VCaP (cell line): Measurements from ENCODE around the gene RBKS.
A peak's percentile ranks its signal among the peaks of the same experiment; 100 is the strongest.

ENCODE experiments used
- H3K27ac ChIP-seq: fragments of 450-650 bp; 2 replicates; pipeline ENCODE4 v1.5.1; 2017
- TF ChIP-seq, protein P1 (sequence below): fragments of 450-650 bp; conservative IDR thresholded peaks from 2 replicates; pipeline ENCODE4 v1.5.1; 2017; ENCODE audit warnings: mild to moderate bottlenecking, moderate library complexity

Gene RBKS

DNA sequence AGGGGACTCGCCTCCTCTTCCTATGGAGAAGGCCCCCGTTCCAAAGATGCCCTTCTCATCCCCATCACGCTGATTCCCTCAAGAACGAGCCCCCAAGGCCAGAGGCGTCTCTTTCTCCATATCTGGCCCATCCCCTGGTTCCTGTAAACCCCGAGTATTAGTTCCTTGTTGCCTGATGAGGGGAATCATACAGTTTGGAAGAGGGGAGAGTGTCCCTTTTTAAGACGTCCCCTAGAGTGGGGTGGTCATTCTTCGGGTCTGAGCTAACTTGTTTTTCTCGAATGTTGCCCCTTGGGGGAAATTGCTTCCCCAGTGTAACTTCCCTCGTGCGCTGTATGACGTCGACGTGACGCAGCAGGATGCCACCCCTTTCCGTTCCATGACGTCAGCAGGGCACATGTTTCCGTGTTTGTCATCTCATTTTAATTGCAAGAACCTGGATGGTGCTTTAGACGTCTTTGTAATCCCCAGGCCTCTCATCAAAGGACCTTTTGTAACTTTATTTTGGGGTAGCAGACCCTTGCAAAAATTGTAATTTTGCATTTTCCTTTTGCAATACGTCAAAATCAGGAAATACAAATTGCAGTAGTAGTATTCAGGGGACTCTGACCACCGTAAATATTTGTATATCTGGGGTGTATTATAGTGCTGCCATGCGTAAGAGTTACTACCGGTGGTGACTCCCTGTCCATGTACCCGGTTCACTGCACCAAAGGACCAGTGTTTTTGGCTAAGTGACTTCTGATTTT lies 911 bp upstream of the RBKS start:
- TF ChIP-seq, protein P1, sequence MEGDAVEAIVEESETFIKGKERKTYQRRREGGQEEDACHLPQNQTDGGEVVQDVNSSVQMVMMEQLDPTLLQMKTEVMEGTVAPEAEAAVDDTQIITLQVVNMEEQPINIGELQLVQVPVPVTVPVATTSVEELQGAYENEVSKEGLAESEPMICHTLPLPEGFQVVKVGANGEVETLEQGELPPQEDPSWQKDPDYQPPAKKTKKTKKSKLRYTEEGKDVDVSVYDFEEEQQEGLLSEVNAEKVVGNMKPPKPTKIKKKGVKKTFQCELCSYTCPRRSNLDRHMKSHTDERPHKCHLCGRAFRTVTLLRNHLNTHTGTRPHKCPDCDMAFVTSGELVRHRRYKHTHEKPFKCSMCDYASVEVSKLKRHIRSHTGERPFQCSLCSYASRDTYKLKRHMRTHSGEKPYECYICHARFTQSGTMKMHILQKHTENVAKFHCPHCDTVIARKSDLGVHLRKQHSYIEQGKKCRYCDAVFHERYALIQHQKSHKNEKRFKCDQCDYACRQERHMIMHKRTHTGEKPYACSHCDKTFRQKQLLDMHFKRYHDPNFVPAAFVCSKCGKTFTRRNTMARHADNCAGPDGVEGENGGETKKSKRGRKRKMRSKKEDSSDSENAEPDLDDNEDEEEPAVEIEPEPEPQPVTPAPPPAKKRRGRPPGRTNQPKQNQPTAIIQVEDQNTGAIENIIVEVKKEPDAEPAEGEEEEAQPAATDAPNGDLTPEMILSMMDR: no peak

DNA sequence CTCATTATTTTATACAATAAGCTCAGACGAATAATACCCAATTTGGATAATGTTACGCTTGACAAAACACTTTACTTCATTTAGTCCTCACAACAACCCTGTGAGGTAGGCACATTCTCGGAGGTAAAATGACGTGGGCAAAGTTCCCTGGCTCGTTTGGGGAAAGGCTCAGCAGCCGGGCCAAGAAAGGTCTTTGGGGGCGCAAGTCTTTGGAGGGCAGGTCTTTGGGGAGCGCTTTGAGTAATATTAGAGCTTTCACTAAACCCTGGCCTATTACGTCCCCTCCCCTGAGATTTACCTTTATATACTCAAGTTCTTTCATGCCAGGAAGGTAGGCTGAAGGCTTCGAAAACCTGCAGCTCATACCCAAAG lies 427 bp downstream of the RBKS start:
- H3K27ac ChIP-seq: peak overlapping the region; percentile 90
- TF ChIP-seq, protein P1: no peak

More for the DNA sequence above, 911 bp upstream of the RBKS start:
- peak overlapping the region; percentile 90 for H3K27ac ChIP-seq

DNA sequence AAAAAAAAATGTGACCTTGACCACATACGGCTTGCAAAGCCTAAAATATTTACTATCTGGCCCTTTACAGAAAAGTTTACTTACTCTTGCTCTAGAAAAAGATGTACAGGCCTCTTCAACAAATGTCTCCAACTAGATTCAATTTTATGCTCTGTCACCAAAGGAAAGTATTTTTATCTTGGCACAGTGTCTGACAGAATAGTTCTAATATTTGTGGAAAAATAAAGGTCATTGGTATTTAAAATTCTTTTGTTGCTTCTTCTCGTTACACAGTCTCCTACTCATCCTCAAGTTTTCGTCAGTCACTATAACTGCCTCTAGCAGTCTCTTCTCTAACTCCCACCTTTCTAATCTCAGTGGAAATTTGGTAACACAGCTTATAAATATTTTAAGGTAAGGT lies 1.4 kb downstream of the RBKS start:
- TF ChIP-seq, protein P1: no peak
- no peak overlapping the region for H3K27ac ChIP-seq

DNA sequence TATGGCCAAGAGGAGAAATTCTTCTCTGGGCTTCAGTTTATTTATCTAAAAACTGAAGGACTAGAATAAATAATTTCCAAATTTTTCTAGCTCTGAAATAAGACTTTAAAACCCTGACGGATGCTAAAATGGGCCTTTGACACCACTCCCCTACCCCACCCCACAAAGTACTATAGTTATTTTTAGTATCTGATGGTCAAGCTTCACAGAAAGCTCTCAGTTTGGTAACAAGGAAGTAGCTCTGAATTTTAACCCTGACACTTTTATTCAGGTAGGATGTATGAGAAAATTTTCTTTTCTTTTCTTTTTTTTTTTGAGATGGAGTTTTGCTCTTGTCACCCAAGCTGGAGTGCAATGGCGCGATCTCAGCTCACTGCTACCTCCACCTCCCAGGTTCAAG lies 2.4 kb downstream of the RBKS start:
- no peak overlapping the region for H3K27ac ChIP-seq
- TF ChIP-seq, protein P1: no peak

DNA sequence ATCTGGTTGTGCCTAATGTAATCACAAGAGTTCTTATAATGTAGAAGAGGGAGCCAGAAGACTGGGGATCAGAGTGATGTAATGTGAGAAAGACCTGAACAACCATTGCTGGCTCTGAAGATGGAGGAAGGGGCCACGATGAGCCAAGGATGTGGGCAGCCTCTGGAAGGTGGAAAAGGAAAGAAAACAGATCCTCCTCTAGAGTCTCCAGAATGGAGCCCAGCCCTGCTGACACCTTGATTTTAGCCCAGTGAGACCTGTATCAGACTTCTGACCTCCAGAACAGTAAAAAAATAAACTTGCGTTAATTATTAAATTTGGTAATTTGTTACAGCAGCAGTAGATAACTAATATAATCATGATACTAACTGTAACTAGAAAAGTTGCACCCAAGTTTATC lies 3.1 kb downstream of the RBKS start:
- TF ChIP-seq, protein P1: no peak
- peak overlapping the region; percentile 48; the same call in 1 of the 2 replicates for H3K27ac ChIP-seq

DNA sequence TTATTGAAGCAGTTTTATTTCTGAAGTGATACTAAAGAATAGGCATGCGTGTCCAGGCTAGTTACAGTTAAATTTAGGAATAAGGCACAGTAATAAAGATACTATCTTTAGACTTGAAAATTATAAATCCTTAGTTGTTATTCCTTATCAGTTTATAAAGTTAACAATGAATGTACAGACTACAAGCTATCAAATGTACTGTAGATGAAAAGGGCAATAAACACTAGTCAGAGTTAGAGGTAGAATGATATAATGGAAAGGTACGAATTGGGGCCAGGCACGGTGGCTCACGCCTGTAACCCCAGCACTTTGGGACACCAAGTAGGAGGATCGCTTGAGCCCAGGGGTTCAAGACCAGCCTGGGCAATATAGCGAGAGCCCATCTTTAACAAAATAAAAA lies 3.9 kb downstream of the RBKS start:
- TF ChIP-seq, protein P1: no peak
- H3K27ac ChIP-seq: peak overlapping the region; percentile 48

DNA sequence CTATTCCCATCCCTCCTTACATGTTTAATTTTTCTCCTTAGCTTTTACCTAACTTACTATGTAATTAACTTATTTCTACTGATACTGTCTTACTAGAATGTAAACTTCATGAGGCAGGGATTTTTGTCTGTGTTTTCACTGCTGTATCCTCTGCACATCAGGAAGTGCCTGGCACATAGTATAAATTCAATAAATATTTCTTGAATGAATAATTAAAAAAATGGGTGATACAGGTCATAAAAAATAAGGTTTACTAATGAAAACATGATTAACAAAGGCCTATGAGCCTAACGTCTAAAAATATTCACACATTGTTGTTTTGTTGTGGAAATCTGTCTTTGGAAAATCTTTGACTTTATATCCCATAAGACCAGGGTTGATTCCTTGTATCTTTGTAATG lies 4.5 kb downstream of the RBKS start:
- H3K27ac ChIP-seq: peak overlapping the region; percentile 48
- TF ChIP-seq, protein P1: no peak
